GM19240 (cell line): ENCODE data around the gene CDK7.
"Not testable (repeated sequence)": the region's sequence is repeated elsewhere in the genome, so short reads cannot be mapped to it uniquely, and the experiment has no call there.

Experiments used
- DNase-seq: peaks from one replicate; pipeline ENCODE4 v3.0.0; 2011; ENCODE audit warnings: low spot score; ENCODE audit not compliant: insufficient read length

Gene CDK7

GRCh38 chr5:69236733-69237132, 2.0 kb downstream of the CDK7 start:
- DNase-seq, result not testable (repeated sequence)

- DNase-seq, result no peak
These were observed 3.2 kb downstream of the CDK7 start for GRCh38 chr5:69237877-69238276.

- no peak for DNase-seq
These were observed 4.1 kb downstream of the CDK7 start for GRCh38 chr5:69238760-69239251.

GRCh38 chr5:69242215-69242927, 7.7 kb downstream of the CDK7 start:
- DNase-seq, result no peak

- DNase-seq, result no peak
These were observed 10.3 kb downstream of the CDK7 start for GRCh38 chr5:69245031-69245430.

- no peak for DNase-seq
These were observed 13.3 kb downstream of the CDK7 start for GRCh38 chr5:69248019-69248418.

GRCh38 chr5:69250593-69250992, 15.9 kb downstream of the CDK7 start:
- no peak for DNase-seq

- no peak for DNase-seq
These were observed 17.8 kb downstream of the CDK7 start for GRCh38 chr5:69252437-69252836.

GRCh38 chr5:69255940-69256339, 21.3 kb downstream of the CDK7 start:
- not testable (repeated sequence) for DNase-seq

GRCh38 chr5:69257577-69257976, 22.9 kb downstream of the CDK7 start:
- no peak for DNase-seq

- DNase-seq, result no peak
These were observed 26.3 kb downstream of the CDK7 start for GRCh38 chr5:69261034-69261433.

- DNase-seq, result no peak
These were observed 31.2 kb downstream of the CDK7 start for GRCh38 chr5:69265931-69266330.

- DNase-seq, result no peak
These were observed 34.2 kb downstream of the CDK7 start for GRCh38 chr5:69268899-69269298.

- DNase-seq, result no peak
These were observed 36.2 kb downstream of the CDK7 start for GRCh38 chr5:69270840-69271239.

- no peak for DNase-seq
These were observed 36.7 kb downstream of the CDK7 start for GRCh38 chr5:69271376-69271775.

GRCh38 chr5:69275563-69275962, 40.9 kb downstream of the CDK7 start:
- no peak for DNase-seq

GRCh38 chr5:69276422-69277174, 41.9 kb downstream of the CDK7 start:
- DNase-seq, result no peak

- DNase-seq, result no peak
These were observed 44.8 kb downstream of the CDK7 start for GRCh38 chr5:69279517-69279916.

GRCh38 chr5:69281114-69281513, 46.4 kb downstream of the CDK7 start:
- no peak for DNase-seq

GRCh38 chr5:69284203-69284602, 49.5 kb downstream of the CDK7 start:
- no peak for DNase-seq

- DNase-seq, result no peak
These were observed 50.9 kb downstream of the CDK7 start for GRCh38 chr5:69285448-69286116.

- DNase-seq, result no peak
These were observed 53.4 kb downstream of the CDK7 start for GRCh38 chr5:69288069-69288468.
